Measurements from ENCODE around the gene IQSEC1. TPM values are rescaled to one million over a fixed set of nuclear protein-coding genes. Genes with fewer than 3 reads are reported as not detected.

IQSEC1 gene
- total and polyA plus RNA-seq, 2 experiments from 2014 or later = 21.2 to 24.7 TPM

- H4K20me1 ChIP-seq (ENCODE audit: insufficient read depth, poor library complexity, severe bottlenecking) = peaks cover 4% of the 10 kb centered on the region
- DNase-seq (ENCODE audit: low spot score) = peak; percentile 66
- H3K4me3 ChIP-seq = no peak overlapping the region
- WGBS (ENCODE audit: low lambda C conversion rate, missing lambda C conversion rate) = 71% methylated on average over 10 of the region's 10 CpGs
- H2AFZ ChIP-seq = no peak overlapping the region
- TF ChIP-seq EZH2phosphoT487 (IDR thresholded peaks at IDR 0.05; ENCODE audit: low read depth, severe bottlenecking, unreplicated experiment) (no peak), EZH2 (IDR thresholded peaks at IDR 0.05; ENCODE audit: borderline replicate concordance) (no peak)
- TF ChIP-seq, protein P1, sequence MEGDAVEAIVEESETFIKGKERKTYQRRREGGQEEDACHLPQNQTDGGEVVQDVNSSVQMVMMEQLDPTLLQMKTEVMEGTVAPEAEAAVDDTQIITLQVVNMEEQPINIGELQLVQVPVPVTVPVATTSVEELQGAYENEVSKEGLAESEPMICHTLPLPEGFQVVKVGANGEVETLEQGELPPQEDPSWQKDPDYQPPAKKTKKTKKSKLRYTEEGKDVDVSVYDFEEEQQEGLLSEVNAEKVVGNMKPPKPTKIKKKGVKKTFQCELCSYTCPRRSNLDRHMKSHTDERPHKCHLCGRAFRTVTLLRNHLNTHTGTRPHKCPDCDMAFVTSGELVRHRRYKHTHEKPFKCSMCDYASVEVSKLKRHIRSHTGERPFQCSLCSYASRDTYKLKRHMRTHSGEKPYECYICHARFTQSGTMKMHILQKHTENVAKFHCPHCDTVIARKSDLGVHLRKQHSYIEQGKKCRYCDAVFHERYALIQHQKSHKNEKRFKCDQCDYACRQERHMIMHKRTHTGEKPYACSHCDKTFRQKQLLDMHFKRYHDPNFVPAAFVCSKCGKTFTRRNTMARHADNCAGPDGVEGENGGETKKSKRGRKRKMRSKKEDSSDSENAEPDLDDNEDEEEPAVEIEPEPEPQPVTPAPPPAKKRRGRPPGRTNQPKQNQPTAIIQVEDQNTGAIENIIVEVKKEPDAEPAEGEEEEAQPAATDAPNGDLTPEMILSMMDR (IDR thresholded peaks at IDR 0.05; ENCODE audit: poor library complexity) = no peak
- H3K27me3 ChIP-seq = no peaks in the 10 kb centered on the region
- H3K27ac ChIP-seq = peak overlapping the region; percentile 55
- no peaks in the 10 kb centered on the region for H3K9me3 ChIP-seq (ENCODE audit: low read depth)
- H3K36me3 ChIP-seq (replicated peaks; ENCODE audit: insufficient read depth, low read depth) = no peaks in the 10 kb centered on the region
- H3K4me2 ChIP-seq = no peak overlapping the region
- no peaks in the 10 kb centered on the region for H3K9me2 ChIP-seq (replicated peaks; ENCODE audit: insufficient read depth)
- H3K4me1 ChIP-seq (ENCODE audit: insufficient read depth) = peaks cover 12% of the 10 kb centered on the region
- peaks cover 5% of the 10 kb centered on the region for H3K79me2 ChIP-seq
Measured at GRCh38 chr3:12938258-12938711, 134.9 kb downstream of the IQSEC1 start.

GRCh38 chr3:12935861-12936830, 137.1 kb downstream of the IQSEC1 start:
- TF ChIP-seq, protein P1 (IDR thresholded peaks at IDR 0.05; ENCODE audit: poor library complexity) = no peak
- TF ChIP-seq EZH2 (IDR thresholded peaks at IDR 0.05; ENCODE audit: borderline replicate concordance) = no peak
- no peak for TF ChIP-seq EZH2phosphoT487 (IDR thresholded peaks at IDR 0.05; ENCODE audit: low read depth, severe bottlenecking, unreplicated experiment)
- Histone ChIP-seq H3K27me3 (no peaks in the 10 kb centered on the region), H3K4me3 (no peak overlapping the region), H4K20me1 (ENCODE audit: insufficient read depth, poor library complexity, severe bottlenecking) (peaks cover 15% of the 10 kb centered on the region), H3K79me2 (peaks cover 5% of the 10 kb centered on the region), H3K9me2 (replicated peaks; ENCODE audit: insufficient read depth) (no peaks in the 10 kb centered on the region), H3K4me2 (no peak overlapping the region), H3K36me3 (replicated peaks; ENCODE audit: insufficient read depth, low read depth) (no peaks in the 10 kb centered on the region), H3K27ac (no peak overlapping the region), H2AFZ (no peak overlapping the region), H3K9me3 (ENCODE audit: low read depth) (no peaks in the 10 kb centered on the region), H3K4me1 (ENCODE audit: insufficient read depth) (peaks cover 12% of the 10 kb centered on the region)
- no peak for DNase-seq (ENCODE audit: low spot score)
- 97% methylated on average over 65 of the region's 67 CpGs for WGBS (ENCODE audit: low lambda C conversion rate, missing lambda C conversion rate)

DNA sequence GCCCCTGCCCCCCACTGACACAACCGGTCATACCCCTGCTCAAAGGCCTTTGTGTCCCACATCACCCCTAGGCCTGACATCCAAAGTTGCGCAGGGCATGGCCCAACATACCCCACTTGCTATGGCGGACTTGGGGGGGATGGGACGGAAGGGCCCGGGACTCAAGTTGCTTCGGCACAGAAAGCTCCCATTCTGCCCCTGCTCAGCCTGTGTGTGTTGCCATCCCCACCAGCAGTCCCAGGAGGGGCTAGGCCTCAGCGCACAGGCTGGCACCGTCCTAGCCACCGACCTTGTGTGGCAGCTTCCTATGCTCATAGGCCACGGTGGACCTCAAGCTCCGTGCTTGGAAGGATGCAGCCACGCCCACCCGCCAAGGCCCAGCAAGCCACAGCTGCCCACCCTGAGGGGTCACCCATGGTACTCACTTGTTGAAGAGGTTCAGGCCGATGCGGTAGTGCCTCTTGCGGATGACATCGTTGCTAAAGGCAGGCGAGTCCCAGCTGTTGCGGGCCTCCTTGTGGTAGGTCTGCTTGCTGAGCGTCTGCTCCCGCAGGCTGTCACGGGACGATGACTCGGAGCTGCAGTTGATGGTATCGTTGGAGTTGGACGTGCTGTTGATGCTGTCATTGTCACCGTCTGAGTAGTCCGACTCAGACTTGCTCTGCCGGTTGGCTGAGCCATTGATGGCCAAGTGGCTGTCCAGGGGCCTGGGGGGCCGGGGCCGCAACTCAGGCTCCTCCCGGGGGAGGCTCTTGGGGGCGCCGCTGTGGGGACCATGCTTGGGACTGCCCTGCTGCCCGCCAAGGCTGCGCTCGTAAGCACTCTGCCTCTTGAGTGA, 138.0 kb downstream of the IQSEC1 start:
- Histone ChIP-seq H3K79me2 (peaks cover 5% of the 10 kb centered on the region), H2AFZ (no peak overlapping the region), H3K9me2 (replicated peaks; ENCODE audit: insufficient read depth) (no peaks in the 10 kb centered on the region), H3K4me2 (no peak overlapping the region), H3K4me1 (ENCODE audit: insufficient read depth) (peaks cover 12% of the 10 kb centered on the region), H3K27ac (no peak overlapping the region), H3K27me3 (no peaks in the 10 kb centered on the region), H4K20me1 (ENCODE audit: insufficient read depth, poor library complexity, severe bottlenecking) (peaks cover 19% of the 10 kb centered on the region), H3K36me3 (replicated peaks; ENCODE audit: insufficient read depth, low read depth) (no peaks in the 10 kb centered on the region), H3K4me3 (no peak overlapping the region), H3K9me3 (ENCODE audit: low read depth) (no peaks in the 10 kb centered on the region)
- TF ChIP-seq, protein P1 (IDR thresholded peaks at IDR 0.05; ENCODE audit: poor library complexity) = no peak
- TF ChIP-seq EZH2phosphoT487 (IDR thresholded peaks at IDR 0.05; ENCODE audit: low read depth, severe bottlenecking, unreplicated experiment) (no peak), EZH2 (IDR thresholded peaks at IDR 0.05; ENCODE audit: borderline replicate concordance) (no peak)
- no peak for DNase-seq (ENCODE audit: low spot score)
- WGBS (ENCODE audit: low lambda C conversion rate, missing lambda C conversion rate) = 98% methylated on average over 33 of the region's 37 CpGs

Data from hepatocyte (in vitro differentiated cells).